HepG2 (cell line): ENCODE data around the gene CCDC120. TPM values are rescaled to one million over a fixed set of nuclear protein-coding genes. Genes with fewer than 3 reads are reported as not detected.

Experiments
- KDM4B ChIP-seq: sonication (generic); formaldehyde crosslinking; IDR thresholded peaks from 2 replicates; pipeline ENCODE4 v1.4.0; 2020; ENCODE audit warnings: missing genetic modification reagents
- TSC22D2 ChIP-seq: sonication (generic); formaldehyde crosslinking; IDR thresholded peaks from 2 replicates; pipeline ENCODE4 v1.5.1; 2020; ENCODE audit warnings: missing genetic modification reagents, mild to moderate bottlenecking, borderline replicate concordance
- polyA plus RNA-seq, 8 experiments: library from polyadenylated mRNA; depleted of rRNA in 3 of 8; stranded (reverse) in 7 of 8; unstranded in 1 of 8; fragments of >200 nt; fragmentation: Illumina TruSeq in 4 of 8; extraction: Trizol in 4 of 8; gene quantifications; 2 replicates each; pipeline versions ENCODE4 v1.2.1 to v1.2.3, GENCODE V29; 2011 to 2016; ENCODE audit warnings: low read depth in 4 of 8, missing spikeins in 1 of 8, mixed read lengths in 1 of 8; ENCODE audit not compliant: insufficient read depth in 1 of 8
- total RNA-seq, 5 experiments: library from RNA; depleted of rRNA; stranded (reverse); fragments of >200 nt; fragmentation: Illumina TruSeq; extraction: Trizol; gene quantifications; 2 replicates each; pipeline ENCODE4 v1.2.3, GENCODE V29; 2016; ENCODE audit warnings: low read depth in 1 of 5
- TF ChIP-seq, protein P1 (sequence below): sonication (generic); formaldehyde crosslinking; IDR thresholded peaks from 2 replicates; pipeline ENCODE4 v1.4.0; 2020; ENCODE audit warnings: mild to moderate bottlenecking, missing genetic modification reagents
- TF ChIP-seq, protein P2 (sequence below): IDR thresholded peaks from 2 replicates; pipeline ENCODE4 v1.6.1; 2012; ENCODE audit warnings: low read depth, low read length, improper control_type of control experiment
- TF ChIP-seq, protein P3 (sequence below), 2 experiments: IDR thresholded peaks; 2 replicates each; pipeline ENCODE4 v1.6.1; 2011 to 2012; ENCODE audit warnings: low read length in 2 of 2, borderline replicate concordance in 1 of 2, low read depth in 1 of 2, mild to moderate bottlenecking in 1 of 2, moderate library complexity in 1 of 2

CCDC120 gene
- total and polyA plus RNA-seq, 2 of the 13 experiments (the other 11 are each of a cell fraction or from before 2014, with no cell fraction given): 0.89 to 3.2 TPM

DNA sequence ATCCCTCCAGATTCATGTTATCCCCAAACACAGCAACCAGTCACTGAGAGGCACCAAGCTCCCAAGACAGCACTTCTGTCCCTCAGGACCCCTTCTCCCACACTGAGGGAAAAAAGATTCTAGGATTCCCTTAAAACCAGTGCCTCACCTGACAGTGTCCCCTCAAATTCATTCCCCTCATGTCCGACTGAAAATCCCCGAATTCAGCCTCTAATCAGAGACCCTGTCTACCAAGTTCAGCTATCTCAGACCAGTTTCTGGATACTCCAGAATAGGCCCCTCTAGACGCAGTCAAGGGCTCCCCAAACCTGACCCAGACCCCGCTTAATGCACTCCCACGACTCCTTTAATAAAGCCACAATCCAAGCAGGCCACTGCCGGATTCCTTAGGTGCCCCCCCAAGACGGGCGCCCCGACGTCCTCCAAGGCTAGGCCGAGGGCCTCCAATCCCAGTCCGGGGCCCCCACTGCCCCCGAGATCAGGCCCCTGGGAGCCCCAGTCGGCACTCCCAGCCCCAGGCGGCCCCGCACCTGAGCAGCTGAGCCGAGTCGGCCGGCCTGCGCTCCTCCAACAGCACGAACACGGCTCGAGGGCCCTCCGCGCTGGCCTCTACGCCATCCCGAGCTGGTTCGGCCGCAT, 16.1 kb upstream of the CCDC120 start (continued):
- TF ChIP-seq, protein P1, sequence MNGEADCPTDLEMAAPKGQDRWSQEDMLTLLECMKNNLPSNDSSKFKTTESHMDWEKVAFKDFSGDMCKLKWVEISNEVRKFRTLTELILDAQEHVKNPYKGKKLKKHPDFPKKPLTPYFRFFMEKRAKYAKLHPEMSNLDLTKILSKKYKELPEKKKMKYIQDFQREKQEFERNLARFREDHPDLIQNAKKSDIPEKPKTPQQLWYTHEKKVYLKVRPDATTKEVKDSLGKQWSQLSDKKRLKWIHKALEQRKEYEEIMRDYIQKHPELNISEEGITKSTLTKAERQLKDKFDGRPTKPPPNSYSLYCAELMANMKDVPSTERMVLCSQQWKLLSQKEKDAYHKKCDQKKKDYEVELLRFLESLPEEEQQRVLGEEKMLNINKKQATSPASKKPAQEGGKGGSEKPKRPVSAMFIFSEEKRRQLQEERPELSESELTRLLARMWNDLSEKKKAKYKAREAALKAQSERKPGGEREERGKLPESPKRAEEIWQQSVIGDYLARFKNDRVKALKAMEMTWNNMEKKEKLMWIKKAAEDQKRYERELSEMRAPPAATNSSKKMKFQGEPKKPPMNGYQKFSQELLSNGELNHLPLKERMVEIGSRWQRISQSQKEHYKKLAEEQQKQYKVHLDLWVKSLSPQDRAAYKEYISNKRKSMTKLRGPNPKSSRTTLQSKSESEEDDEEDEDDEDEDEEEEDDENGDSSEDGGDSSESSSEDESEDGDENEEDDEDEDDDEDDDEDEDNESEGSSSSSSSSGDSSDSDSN (CRISPR knock-in tag): peak; percentile 45
- TF ChIP-seq, protein P2, sequence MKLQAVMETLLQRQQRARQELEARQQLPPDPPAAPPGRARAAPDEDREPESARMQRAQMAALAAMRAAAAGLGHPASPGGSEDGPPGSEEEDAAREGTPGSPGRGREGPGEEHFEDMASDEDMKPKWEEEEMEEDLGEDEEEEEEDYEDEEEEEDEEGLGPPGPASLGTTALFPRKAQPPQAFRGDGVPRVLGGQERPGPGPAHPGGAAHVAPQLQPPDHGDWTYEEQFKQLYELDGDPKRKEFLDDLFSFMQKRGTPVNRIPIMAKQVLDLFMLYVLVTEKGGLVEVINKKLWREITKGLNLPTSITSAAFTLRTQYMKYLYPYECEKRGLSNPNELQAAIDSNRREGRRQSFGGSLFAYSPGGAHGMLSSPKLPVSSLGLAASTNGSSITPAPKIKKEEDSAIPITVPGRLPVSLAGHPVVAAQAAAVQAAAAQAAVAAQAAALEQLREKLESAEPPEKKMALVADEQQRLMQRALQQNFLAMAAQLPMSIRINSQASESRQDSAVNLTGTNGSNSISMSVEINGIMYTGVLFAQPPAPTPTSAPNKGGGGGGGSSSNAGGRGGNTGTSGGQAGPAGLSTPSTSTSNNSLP: no peak
- TF ChIP-seq, protein P3, sequence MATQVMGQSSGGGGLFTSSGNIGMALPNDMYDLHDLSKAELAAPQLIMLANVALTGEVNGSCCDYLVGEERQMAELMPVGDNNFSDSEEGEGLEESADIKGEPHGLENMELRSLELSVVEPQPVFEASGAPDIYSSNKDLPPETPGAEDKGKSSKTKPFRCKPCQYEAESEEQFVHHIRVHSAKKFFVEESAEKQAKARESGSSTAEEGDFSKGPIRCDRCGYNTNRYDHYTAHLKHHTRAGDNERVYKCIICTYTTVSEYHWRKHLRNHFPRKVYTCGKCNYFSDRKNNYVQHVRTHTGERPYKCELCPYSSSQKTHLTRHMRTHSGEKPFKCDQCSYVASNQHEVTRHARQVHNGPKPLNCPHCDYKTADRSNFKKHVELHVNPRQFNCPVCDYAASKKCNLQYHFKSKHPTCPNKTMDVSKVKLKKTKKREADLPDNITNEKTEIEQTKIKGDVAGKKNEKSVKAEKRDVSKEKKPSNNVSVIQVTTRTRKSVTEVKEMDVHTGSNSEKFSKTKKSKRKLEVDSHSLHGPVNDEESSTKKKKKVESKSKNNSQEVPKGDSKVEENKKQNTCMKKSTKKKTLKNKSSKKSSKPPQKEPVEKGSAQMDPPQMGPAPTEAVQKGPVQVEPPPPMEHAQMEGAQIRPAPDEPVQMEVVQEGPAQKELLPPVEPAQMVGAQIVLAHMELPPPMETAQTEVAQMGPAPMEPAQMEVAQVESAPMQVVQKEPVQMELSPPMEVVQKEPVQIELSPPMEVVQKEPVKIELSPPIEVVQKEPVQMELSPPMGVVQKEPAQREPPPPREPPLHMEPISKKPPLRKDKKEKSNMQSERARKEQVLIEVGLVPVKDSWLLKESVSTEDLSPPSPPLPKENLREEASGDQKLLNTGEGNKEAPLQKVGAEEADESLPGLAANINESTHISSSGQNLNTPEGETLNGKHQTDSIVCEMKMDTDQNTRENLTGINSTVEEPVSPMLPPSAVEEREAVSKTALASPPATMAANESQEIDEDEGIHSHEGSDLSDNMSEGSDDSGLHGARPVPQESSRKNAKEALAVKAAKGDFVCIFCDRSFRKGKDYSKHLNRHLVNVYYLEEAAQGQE (IDR thresholded peaks at IDR 0.05; ENCODE audit: borderline replicate concordance in 1 of 2, low read depth in 1 of 2, low read length in 2 of 2): no peak
- no peak for TF ChIP-seq TSC22D2 (CRISPR knock-in tag)
- no peak for TF ChIP-seq KDM4B (CRISPR knock-in tag)
